Lower leg skin (tissue), 3 donors: Measurements from ENCODE around the gene RNF5.

Source experiments
- POLR2A ChIP-seq, 2 donors: fragments of 450-650 bp; IDR thresholded peaks; one replicate each; pipeline ENCODE4 v1.6.1; 2016 to 2017; ENCODE audit warnings: antibody characterized with exemption in 2 of 2, mild to moderate bottlenecking in 1 of 2, moderate library complexity in 1 of 2
- TF ChIP-seq, protein P1 (sequence below), 3 donors: fragments of 450-650 bp; IDR thresholded peaks; one replicate each; pipeline ENCODE4 v1.5.1; 2016; ENCODE audit warnings: antibody characterized with exemption in 3 of 3, mild to moderate bottlenecking in 3 of 3, moderate library complexity in 2 of 3

- TF ChIP-seq, protein P1, sequence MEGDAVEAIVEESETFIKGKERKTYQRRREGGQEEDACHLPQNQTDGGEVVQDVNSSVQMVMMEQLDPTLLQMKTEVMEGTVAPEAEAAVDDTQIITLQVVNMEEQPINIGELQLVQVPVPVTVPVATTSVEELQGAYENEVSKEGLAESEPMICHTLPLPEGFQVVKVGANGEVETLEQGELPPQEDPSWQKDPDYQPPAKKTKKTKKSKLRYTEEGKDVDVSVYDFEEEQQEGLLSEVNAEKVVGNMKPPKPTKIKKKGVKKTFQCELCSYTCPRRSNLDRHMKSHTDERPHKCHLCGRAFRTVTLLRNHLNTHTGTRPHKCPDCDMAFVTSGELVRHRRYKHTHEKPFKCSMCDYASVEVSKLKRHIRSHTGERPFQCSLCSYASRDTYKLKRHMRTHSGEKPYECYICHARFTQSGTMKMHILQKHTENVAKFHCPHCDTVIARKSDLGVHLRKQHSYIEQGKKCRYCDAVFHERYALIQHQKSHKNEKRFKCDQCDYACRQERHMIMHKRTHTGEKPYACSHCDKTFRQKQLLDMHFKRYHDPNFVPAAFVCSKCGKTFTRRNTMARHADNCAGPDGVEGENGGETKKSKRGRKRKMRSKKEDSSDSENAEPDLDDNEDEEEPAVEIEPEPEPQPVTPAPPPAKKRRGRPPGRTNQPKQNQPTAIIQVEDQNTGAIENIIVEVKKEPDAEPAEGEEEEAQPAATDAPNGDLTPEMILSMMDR (IDR thresholded peaks at IDR 0.05), result no peak
- TF ChIP-seq POLR2A (IDR thresholded peaks at IDR 0.05), result no peak
Measured at GRCh38 chr6:32133786-32134185, 44.4 kb upstream of the RNF5 start.
